Muscle layer of duodenum (tissue), 2 donors: ENCODE results near the gene TIMM10.
A peak's percentile ranks its signal among the peaks of the same experiment; 100 is the strongest.
"Not testable (repeated sequence)": the region's sequence is repeated elsewhere in the genome, so short reads cannot be mapped to it uniquely, and the experiment has no call there.

ENCODE experiments used
- H3K27ac ChIP-seq: one replicate; pipeline ENCODE4 v1.7.0; 2013; ENCODE audit warnings: mild to moderate bottlenecking, low read length
- H3K27me3 ChIP-seq: one replicate; pipeline ENCODE4 v1.7.0; 2013; ENCODE audit warnings: low read depth, mild to moderate bottlenecking, control low read depth, low read length
- H3K36me3 ChIP-seq, 2 donors: one replicate each; pipeline ENCODE4 v1.7.0; 2013; ENCODE audit warnings: low read length in 2 of 2, control low read depth in 1 of 2, mild to moderate bottlenecking in 1 of 2; ENCODE audit not compliant: insufficient read depth in 2 of 2, control insufficient read depth in 1 of 2
- H3K4me1 ChIP-seq, 2 donors: one replicate each; pipeline ENCODE4 v1.7.0; 2013; ENCODE audit warnings: low read length in 2 of 2, mild to moderate bottlenecking in 2 of 2, control low read depth in 1 of 2, moderate library complexity in 1 of 2; ENCODE audit not compliant: insufficient read depth in 2 of 2, control insufficient read depth in 1 of 2
- H3K4me3 ChIP-seq, 2 donors: one replicate each; pipeline ENCODE4 v1.7.0; 2013; ENCODE audit warnings: low read length in 2 of 2, low read depth in 1 of 2, mild to moderate bottlenecking in 1 of 2
- H3K9me3 ChIP-seq, 2 donors: one replicate each; pipeline ENCODE4 v1.7.0; 2013; ENCODE audit warnings: low read length in 2 of 2, control low read depth in 1 of 2, mild to moderate bottlenecking in 1 of 2; ENCODE audit not compliant: control insufficient read depth in 1 of 2
- donor health status: healthy.

The TIMM10 gene

GRCh38 chr11:57539342-57539741 lies 8.8 kb upstream of the TIMM10 start:
- Histone ChIP-seq H3K4me1 (no peaks in the 10 kb centered on the region), H3K27me3 (no peaks in the 10 kb centered on the region), H3K36me3 (no peaks in the 10 kb centered on the region), H3K9me3 (no peaks in the 10 kb centered on the region), H3K4me3 (no peak overlapping the region), H3K27ac (no peak overlapping the region)

- no peaks in the 10 kb centered on the region for H3K36me3 ChIP-seq
- no peaks in the 10 kb centered on the region for H3K27me3 ChIP-seq
- H3K27ac ChIP-seq, result no peak within 1 kb of the TSS
- no peaks in the 10 kb centered on the region for H3K9me3 ChIP-seq
- no peak within 1 kb of the TSS for H3K4me3 ChIP-seq
- no peaks in the 10 kb centered on the region for H3K4me1 ChIP-seq
These were observed 6.5 kb upstream of the TIMM10 start, which contains the start of gene SMTNL1 for GRCh38 chr11:57536947-57537619. TSS of gene SMTNL1 (plus strand) at chr11:57537595. CDS start at chr11:57542643, 5,048 bp downstream.

- not testable (repeated sequence) for H3K27me3 ChIP-seq, H3K4me3 ChIP-seq, H3K27ac ChIP-seq, H3K36me3 ChIP-seq, H3K9me3 ChIP-seq
- H3K4me1 ChIP-seq, result peaks cover 2 to 14% of the 10 kb centered on the region in 2 donors
These were observed 3.9 kb upstream of the TIMM10 start for GRCh38 chr11:57534449-57534848.

GRCh38 chr11:57530215-57530595 lies 349 bp downstream of the TIMM10 start:
- H3K27ac ChIP-seq, result peak overlapping the region; percentile 55
- H3K4me3 ChIP-seq, result peak overlapping the region; percentile 86 to 95
- no peaks in the 10 kb centered on the region for H3K27me3 ChIP-seq
- peaks cover 5 to 12% of the 10 kb centered on the region in 2 donors for H3K36me3 ChIP-seq
- peaks cover 5 to 22% of the 10 kb centered on the region in 2 donors for H3K4me1 ChIP-seq
- H3K9me3 ChIP-seq, result no peaks in the 10 kb centered on the region

- peaks cover 5 to 22% of the 10 kb centered on the region in 2 donors for H3K4me1 ChIP-seq
- H3K27me3 ChIP-seq, result no peaks in the 10 kb centered on the region
These were observed 1.5 kb downstream of the TIMM10 start for GRCh38 chr11:57529012-57529411.

GRCh38 chr11:57527056-57527631 lies 3.4 kb downstream of the TIMM10 start:
- H3K27ac ChIP-seq, result no peak overlapping the region

More at GRCh38 chr11:57529012-57529411, 1.5 kb downstream of the TIMM10 start:
- no peak overlapping the region for H3K4me3 ChIP-seq
- no peaks in the 10 kb centered on the region for H3K9me3 ChIP-seq
- H3K36me3 ChIP-seq, result peaks cover 5 to 12% of the 10 kb centered on the region in 2 donors
- no peak overlapping the region for H3K27ac ChIP-seq

GRCh38 chr11:57523419-57523818 lies 7.1 kb downstream of the TIMM10 start:
- no peaks in the 10 kb centered on the region for H3K27me3 ChIP-seq
- no peak overlapping the region for H3K27ac ChIP-seq
- no peaks in the 10 kb centered on the region for H3K9me3 ChIP-seq
- H3K4me3 ChIP-seq, result no peak overlapping the region
- no peaks in the 10 kb centered on the region for H3K4me1 ChIP-seq
- H3K36me3 ChIP-seq, result peaks cover under 1 to 5% of the 10 kb centered on the region in 2 donors

More at GRCh38 chr11:57527056-57527631, 3.4 kb downstream of the TIMM10 start:
- Histone ChIP-seq H3K4me1 (peaks cover 5 to 22% of the 10 kb centered on the region in 2 donors), H3K36me3 (peaks cover 5 to 12% of the 10 kb centered on the region in 2 donors), H3K27me3 (no peaks in the 10 kb centered on the region), H3K9me3 (no peaks in the 10 kb centered on the region), H3K4me3 (no peak overlapping the region)

GRCh38 chr11:57521116-57521515 lies 9.4 kb downstream of the TIMM10 start:
- Histone ChIP-seq H3K4me3 (no peak overlapping the region), H3K27me3 (no peaks in the 10 kb centered on the region), H3K4me1 (peaks cover 0 to under 1% of the 10 kb centered on the region in 2 donors), H3K9me3 (no peaks in the 10 kb centered on the region), H3K36me3 (no peaks in the 10 kb centered on the region), H3K27ac (no peak overlapping the region)

- no peaks in the 10 kb centered on the region for H3K36me3 ChIP-seq
- H3K9me3 ChIP-seq, result no peaks in the 10 kb centered on the region
- H3K4me3 ChIP-seq, result peak overlapping the region; percentile 88 to 94
- H3K27me3 ChIP-seq, result no peaks in the 10 kb centered on the region
- peaks cover 0 to 25% of the 10 kb centered on the region in 2 donors for H3K4me1 ChIP-seq
- no peak overlapping the region for H3K27ac ChIP-seq
These were observed 14.5 kb downstream of the TIMM10 start for GRCh38 chr11:57516061-57516443.

GRCh38 chr11:57515332-57516060 lies 15.1 kb downstream of the TIMM10 start, which contains the start of gene SLC43A1:
TSS of gene SLC43A1 (minus strand) at chr11:57515702. CDS start at chr11:57514111, 1,591 bp downstream.
- Histone ChIP-seq H3K27ac (no peak within 1 kb of the TSS), H3K36me3 (no peaks in the 10 kb centered on the region), H3K4me3 (peak within 1 kb of the TSS; percentile 88 to 94), H3K9me3 (no peaks in the 10 kb centered on the region), H3K4me1 (peaks cover 0 to 25% of the 10 kb centered on the region in 2 donors), H3K27me3 (no peaks in the 10 kb centered on the region)
